Mesodermal cell (in vitro differentiated cells): ENCODE measurements around the gene PAM16.

Source experiments
- H3K27ac ChIP-seq: 2 replicates; pipeline ENCODE4 v1.7.0; 2013; ENCODE audit warnings: mild to moderate bottlenecking, low read depth, low read length, moderate library complexity; ENCODE audit not compliant: severe bottlenecking
- H3K36me3 ChIP-seq: 2 replicates; pipeline ENCODE4 v1.7.1; 2013; ENCODE audit warnings: mild to moderate bottlenecking, low read length, moderate library complexity; ENCODE audit not compliant: control insufficient read depth, insufficient read depth
- H3K4me1 ChIP-seq: one replicate; pipeline ENCODE4 v1.7.1; 2013; ENCODE audit warnings: mild to moderate bottlenecking, low read length; ENCODE audit not compliant: insufficient read depth, control insufficient read depth, poor library complexity, severe bottlenecking
- H3K4me3 ChIP-seq: 2 replicates; pipeline ENCODE4 v1.7.0; 2013; ENCODE audit warnings: low read length, control low read depth, mild to moderate bottlenecking; ENCODE audit not compliant: insufficient read depth, poor library complexity, severe bottlenecking; ENCODE audit errors: extremely low read depth
- H3K9me3 ChIP-seq: 2 replicates; pipeline ENCODE4 v1.7.1; 2013; ENCODE audit warnings: mild to moderate bottlenecking, low read length, moderate library complexity; ENCODE audit not compliant: control insufficient read depth
- WGBS, 2 experiments: methylation state at CpG; one replicate each; pipeline ENCODE4 v1.1.5; 2013; ENCODE audit warnings: missing lambda C conversion rate in 2 of 2; ENCODE audit not compliant: insufficient coverage in 2 of 2; 5-methylcytosine and 5-hydroxymethylcytosine counted together

Gene PAM16

DNA sequence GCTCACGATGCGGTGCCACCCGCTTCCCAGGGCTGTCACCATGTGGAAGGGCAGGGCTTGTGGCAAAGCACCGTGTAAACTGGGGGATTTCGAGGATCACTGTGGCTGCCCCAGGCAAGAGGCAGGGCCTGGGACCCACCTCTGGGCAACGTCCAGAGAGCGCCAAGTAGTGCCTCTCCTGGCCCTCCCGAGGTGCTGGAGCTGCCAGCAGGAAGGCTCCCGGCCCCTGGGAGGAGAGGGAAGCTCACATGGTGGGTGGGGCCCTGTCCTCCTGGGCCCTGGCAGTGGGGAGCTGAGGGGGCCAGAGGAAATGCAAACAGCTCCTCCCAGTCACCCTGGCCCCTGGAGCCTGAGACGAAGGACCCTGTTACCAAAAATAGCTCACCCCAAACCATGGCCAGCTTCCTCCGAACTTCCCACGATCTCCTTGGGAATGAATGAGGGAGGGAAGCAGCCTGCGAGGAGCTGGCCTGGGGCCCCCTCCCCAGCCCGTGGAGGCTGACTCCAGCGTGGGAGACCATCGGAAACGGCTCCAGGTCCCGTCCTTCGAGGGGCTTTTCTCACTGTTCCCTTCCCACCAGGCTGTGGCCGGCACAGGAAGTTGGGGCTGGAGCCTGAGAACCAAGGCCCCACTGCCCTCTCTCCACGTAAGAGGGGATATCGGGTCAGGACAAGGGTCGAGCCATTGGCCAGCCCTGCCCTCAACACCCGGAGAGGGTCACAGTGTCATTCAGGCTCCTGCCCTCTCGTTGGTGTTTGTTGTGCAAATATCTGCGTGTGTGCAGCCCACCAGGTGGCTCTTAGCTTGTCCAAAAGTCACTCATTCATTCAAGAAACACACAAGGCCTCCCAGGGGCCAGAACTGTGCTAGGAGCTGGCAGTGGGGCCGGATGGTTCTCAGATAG is 38.2 kb upstream of the PAM16 start:
- Histone ChIP-seq H3K4me3 (no peak overlapping the region), H3K36me3 (peaks cover 6% of the 10 kb centered on the region), H3K9me3 (no peaks in the 10 kb centered on the region), H3K27ac (peak overlapping the region; percentile 76), H3K4me1 (peaks cover 69% of the 10 kb centered on the region)
- 58 to 70% methylated on average over 18 to 25 of the region's 27 CpGs for WGBS, 2 experiments

DNA sequence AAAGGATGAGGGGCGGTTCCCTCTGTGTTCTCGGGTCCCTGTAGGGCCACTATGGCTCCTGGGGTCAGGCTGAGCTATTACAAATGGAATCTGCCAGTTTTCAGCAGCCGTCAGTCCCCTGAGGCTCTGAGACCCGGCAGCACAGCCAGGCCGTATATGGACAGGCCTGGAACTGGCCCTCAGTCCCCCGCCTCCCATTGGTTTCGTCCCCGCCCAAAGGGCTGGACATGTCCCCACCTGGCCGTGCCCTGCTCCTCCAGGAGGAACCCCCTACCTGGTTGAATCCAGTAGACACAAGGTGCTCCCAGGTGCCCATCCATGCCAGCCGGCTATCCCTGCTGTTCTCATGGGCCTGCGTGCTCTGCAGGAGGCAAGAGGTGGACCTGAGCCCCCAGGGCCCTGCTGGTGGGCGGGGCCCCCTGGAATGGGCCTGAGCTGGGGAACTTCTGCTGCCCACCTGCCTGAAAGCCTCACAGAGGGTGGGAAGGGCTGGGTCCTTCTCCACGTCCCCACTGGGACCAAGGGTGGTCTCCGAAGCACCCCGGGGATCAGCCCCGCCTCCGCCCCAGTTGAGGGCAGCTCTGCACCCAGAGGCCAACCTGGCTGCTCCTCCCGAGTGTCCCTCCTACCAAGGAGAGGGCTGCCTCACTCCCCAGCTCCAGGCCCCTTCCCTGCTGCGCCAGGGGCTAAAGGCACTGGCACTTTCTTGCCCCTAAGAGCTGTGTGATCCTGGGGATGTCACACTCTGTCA is 37.3 kb upstream of the PAM16 start:
- Histone ChIP-seq H3K4me1 (peaks cover 76% of the 10 kb centered on the region), H3K36me3 (peaks cover 13% of the 10 kb centered on the region), H3K4me3 (no peak overlapping the region), H3K27ac (peak overlapping the region; percentile 76), H3K9me3 (no peaks in the 10 kb centered on the region)
- 72 to 80% methylated on average over 18 to 19 of the region's 19 CpGs for WGBS, 2 experiments

DNA sequence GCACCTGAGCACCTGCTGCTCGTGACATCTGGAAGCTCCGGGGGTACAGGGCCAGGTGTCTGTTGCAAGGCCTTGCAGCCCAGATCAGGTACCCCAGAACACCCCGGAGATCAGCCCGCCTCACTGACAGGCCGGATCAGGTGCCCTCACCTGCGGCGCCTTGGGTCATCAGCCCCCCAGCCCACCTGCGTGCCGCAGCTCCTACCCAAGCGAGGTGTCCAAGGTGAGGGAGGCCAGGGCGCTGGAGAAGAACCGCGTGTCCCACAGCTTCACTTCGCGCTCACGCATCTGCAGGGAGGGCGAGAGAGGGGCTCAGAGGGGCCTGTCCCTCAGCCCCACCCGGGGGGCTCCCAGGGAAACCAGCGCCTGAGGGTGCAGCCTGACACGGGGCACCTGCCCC is 36.7 kb upstream of the PAM16 start:
- Histone ChIP-seq H3K36me3 (peaks cover 17% of the 10 kb centered on the region), H3K4me1 (peaks cover 70% of the 10 kb centered on the region), H3K27ac (no peak overlapping the region), H3K9me3 (no peaks in the 10 kb centered on the region), H3K4me3 (no peak overlapping the region)
- 93 to 97% methylated on average over 20 of the region's 20 CpGs for WGBS, 2 experiments

- no peak overlapping the region for H3K4me3 ChIP-seq
- no peaks in the 10 kb centered on the region for H3K9me3 ChIP-seq
- 93 to 96% methylated on average over 7 to 8 of the region's 10 CpGs for WGBS, 2 experiments
- no peak overlapping the region for H3K27ac ChIP-seq
- peaks cover 63% of the 10 kb centered on the region for H3K4me1 ChIP-seq
- peaks cover 21% of the 10 kb centered on the region for H3K36me3 ChIP-seq
These were observed 35.9 kb upstream of the PAM16 start for GRCh38 chr16:4386951-4387565.

DNA sequence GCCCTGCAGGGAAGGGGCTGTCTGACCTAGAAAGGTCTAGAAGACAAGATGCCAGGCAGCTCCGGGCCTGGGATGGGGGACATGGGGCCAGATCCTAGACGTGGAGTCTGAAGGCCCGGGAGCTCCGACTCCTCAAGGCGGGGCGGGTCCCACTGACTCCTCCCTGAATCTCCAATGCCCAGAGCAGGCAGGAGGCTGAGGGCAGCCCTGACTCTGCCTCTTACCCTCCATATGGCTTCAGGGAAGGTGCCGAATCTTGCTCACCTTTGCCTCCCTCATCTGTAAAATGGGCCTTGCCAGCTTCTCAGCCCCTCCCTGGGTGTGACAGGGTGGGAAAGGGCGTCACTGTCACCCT is 35.3 kb upstream of the PAM16 start:
- peak overlapping the region; percentile 29 for H3K27ac ChIP-seq
- peaks cover 56% of the 10 kb centered on the region for H3K4me1 ChIP-seq
- H3K9me3 ChIP-seq, result no peaks in the 10 kb centered on the region
- peaks cover 25% of the 10 kb centered on the region for H3K36me3 ChIP-seq
- H3K4me3 ChIP-seq, result no peak overlapping the region
- 81% methylated on average over 7 of the region's 8 CpGs for WGBS, 2 experiments

- WGBS, 2 experiments, result 94% methylated on average over 8 of the region's 11 CpGs
- Histone ChIP-seq H3K27ac (peak overlapping the region; percentile 29), H3K4me3 (no peak overlapping the region), H3K4me1 (peaks cover 56% of the 10 kb centered on the region), H3K36me3 (peaks cover 28% of the 10 kb centered on the region), H3K9me3 (no peaks in the 10 kb centered on the region)
These were observed 34.8 kb upstream of the PAM16 start for GRCh38 chr16:4385789-4386450.

DNA sequence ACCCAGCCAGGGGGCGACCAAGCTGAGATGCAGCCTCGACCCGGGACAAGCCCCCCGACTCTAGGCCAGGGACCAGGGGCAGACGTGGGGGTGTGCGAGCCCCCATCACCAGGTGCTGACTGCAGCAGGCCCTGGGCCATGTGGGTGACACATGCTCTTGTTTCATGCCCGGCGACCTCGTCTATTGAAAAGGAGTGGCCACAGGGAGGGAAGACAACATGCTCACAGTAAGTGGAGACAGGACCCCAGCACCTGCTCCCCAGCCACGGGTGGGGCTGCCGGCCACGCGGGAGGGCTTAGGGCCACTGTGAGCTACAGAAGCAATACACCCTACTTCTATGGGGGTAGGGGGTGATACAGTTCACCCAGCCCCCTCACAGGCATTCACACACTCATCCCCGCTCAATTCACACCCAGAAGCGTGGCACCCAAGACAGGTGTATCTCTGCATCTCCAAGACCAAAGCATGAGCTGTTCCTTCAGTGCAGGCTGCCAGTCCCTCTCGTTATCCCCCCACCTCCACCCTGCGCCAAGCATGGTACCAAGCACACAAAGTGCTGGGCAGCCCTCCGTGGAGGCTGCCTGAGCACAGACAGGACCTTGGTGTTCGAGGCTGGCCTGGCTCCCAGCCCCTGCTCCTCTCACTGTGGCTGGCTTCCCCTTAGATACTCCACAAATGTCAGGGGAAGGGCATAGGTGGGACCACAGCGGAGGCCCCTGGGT is 34.1 kb upstream of the PAM16 start:
- no peaks in the 10 kb centered on the region for H3K9me3 ChIP-seq
- H3K36me3 ChIP-seq, result peaks cover 29% of the 10 kb centered on the region
- peak overlapping the region; percentile 23 for H3K27ac ChIP-seq
- H3K4me3 ChIP-seq, result no peak overlapping the region
- H3K4me1 ChIP-seq, result peaks cover 63% of the 10 kb centered on the region
- WGBS, 2 experiments, result 86 to 88% methylated on average over 10 to 14 of the region's 20 CpGs

- H3K36me3 ChIP-seq, result peaks cover 29% of the 10 kb centered on the region
These were observed 33.4 kb upstream of the PAM16 start for GRCh38 chr16:4384509-4384942.

GRCh38 chr16:4383591-4384444 is 32.7 kb upstream of the PAM16 start:
- H3K36me3 ChIP-seq, result peaks cover 29% of the 10 kb centered on the region
- WGBS, 2 experiments, result 93 to 98% methylated on average over 5 to 8 of the region's 12 CpGs
- H3K4me1 ChIP-seq, result peaks cover 58% of the 10 kb centered on the region
- H3K9me3 ChIP-seq, result no peaks in the 10 kb centered on the region
- H3K27ac ChIP-seq, result peak overlapping the region; percentile 13
- no peak overlapping the region for H3K4me3 ChIP-seq

More at GRCh38 chr16:4384509-4384942, 33.4 kb upstream of the PAM16 start:
- H3K27ac ChIP-seq, result peak overlapping the region; percentile 23
- 83 to 88% methylated on average over 19 to 20 of the region's 20 CpGs for WGBS, 2 experiments
- peaks cover 63% of the 10 kb centered on the region for H3K4me1 ChIP-seq
- H3K9me3 ChIP-seq, result no peaks in the 10 kb centered on the region
- no peak overlapping the region for H3K4me3 ChIP-seq
